ACC112 (cell line): ENCODE data around the gene PHTF2.
"Not testable (repeated sequence)": the region's sequence is repeated elsewhere in the genome, so short reads cannot be mapped to it uniquely, and the experiment has no call there.

Source experiments
- H2AFZ ChIP-seq: fragments of 200-600 bp; sonication (generic); one replicate; pipeline ENCODE4 v1.6.0; 2017; ENCODE audit warnings: antibody characterized with exemption, low read length; ENCODE audit not compliant: unreplicated experiment
- H3K27ac ChIP-seq: fragments of 200-600 bp; sonication (generic); 2 replicates; pipeline ENCODE4 v1.5.1; 2014; ENCODE audit warnings: low read depth, mild to moderate bottlenecking, antibody characterized with exemption, low read length, moderate library complexity
- H3K27me3 ChIP-seq: fragments of 200-600 bp; sonication (generic); 2 replicates; pipeline ENCODE4 v1.6.1; 2014; ENCODE audit warnings: mild to moderate bottlenecking, antibody characterized with exemption, low read length, moderate library complexity, mixed read lengths; ENCODE audit not compliant: insufficient read depth
- H3K36me3 ChIP-seq: fragments of 200-600 bp; sonication (generic); 2 replicates; pipeline ENCODE4 v1.6.1; 2016; ENCODE audit warnings: mild to moderate bottlenecking, antibody characterized with exemption, low read length, moderate library complexity, mixed read lengths; ENCODE audit not compliant: insufficient read depth
- H3K4me1 ChIP-seq: fragments of 200-600 bp; sonication (generic); one replicate; pipeline ENCODE4 v1.6.1; 2016; ENCODE audit warnings: low read length, mixed read lengths; ENCODE audit not compliant: insufficient read depth, unreplicated experiment, control insufficient read depth
- H3K4me3 ChIP-seq: fragments of 200-600 bp; sonication (generic); 2 replicates; pipeline ENCODE4 v1.5.1; 2014; ENCODE audit warnings: mild to moderate bottlenecking, low read depth, low read length
- H3K79me2 ChIP-seq: fragments of 200-600 bp; sonication (generic); one replicate; pipeline ENCODE4 v1.6.0; 2016; ENCODE audit warnings: low read length; ENCODE audit not compliant: control insufficient read depth, unreplicated experiment, insufficient read depth

Gene PHTF2

GRCh38 chr7:77873416-77874327 is 75.1 kb downstream of the PHTF2 start:
- not testable (repeated sequence) for H3K79me2 ChIP-seq, H3K36me3 ChIP-seq, H3K4me3 ChIP-seq, H2AFZ ChIP-seq, H3K27me3 ChIP-seq, H3K4me1 ChIP-seq, H3K27ac ChIP-seq

- no peak overlapping the region for H3K4me3 ChIP-seq
- no peaks in the 10 kb centered on the region for H3K79me2 ChIP-seq
- H3K27ac ChIP-seq: no peak overlapping the region
- H3K36me3 ChIP-seq: no peaks in the 10 kb centered on the region
- H3K27me3 ChIP-seq: no peaks in the 10 kb centered on the region
- no peak overlapping the region for H2AFZ ChIP-seq
- H3K4me1 ChIP-seq: no peaks in the 10 kb centered on the region
Measured at GRCh38 chr7:77877791-77878190, 79.2 kb downstream of the PHTF2 start.

- H3K79me2 ChIP-seq: no peaks in the 10 kb centered on the region
- no peaks in the 10 kb centered on the region for H3K4me1 ChIP-seq
- H3K27ac ChIP-seq: no peak overlapping the region
- H3K27me3 ChIP-seq: no peaks in the 10 kb centered on the region
- H3K36me3 ChIP-seq: no peaks in the 10 kb centered on the region
- H2AFZ ChIP-seq: no peak overlapping the region
- H3K4me3 ChIP-seq: no peak overlapping the region
Measured at GRCh38 chr7:77878500-77878899, 79.9 kb downstream of the PHTF2 start.

- H3K79me2 ChIP-seq: no peaks in the 10 kb centered on the region
- H2AFZ ChIP-seq: no peak overlapping the region
- H3K27me3 ChIP-seq: no peaks in the 10 kb centered on the region
- H3K4me1 ChIP-seq: no peaks in the 10 kb centered on the region
- no peak overlapping the region for H3K4me3 ChIP-seq
- no peak overlapping the region for H3K27ac ChIP-seq
- H3K36me3 ChIP-seq: no peaks in the 10 kb centered on the region
Measured at GRCh38 chr7:77879272-77879671, 80.7 kb downstream of the PHTF2 start.

- H2AFZ ChIP-seq: no peak overlapping the region
- H3K79me2 ChIP-seq: no peaks in the 10 kb centered on the region
- H3K4me3 ChIP-seq: no peak overlapping the region
- no peaks in the 10 kb centered on the region for H3K36me3 ChIP-seq
- H3K27me3 ChIP-seq: no peaks in the 10 kb centered on the region
- no peak overlapping the region for H3K27ac ChIP-seq
- H3K4me1 ChIP-seq: no peaks in the 10 kb centered on the region
Measured at GRCh38 chr7:77881871-77882270, 83.3 kb downstream of the PHTF2 start.

- Histone ChIP-seq H3K36me3 (no peaks in the 10 kb centered on the region), H3K27me3 (no peaks in the 10 kb centered on the region), H3K4me3 (no peak overlapping the region), H3K4me1 (peaks cover 10% of the 10 kb centered on the region), H3K79me2 (no peaks in the 10 kb centered on the region), H3K27ac (no peak overlapping the region), H2AFZ (no peak overlapping the region)
Measured at GRCh38 chr7:77885155-77885554, 86.6 kb downstream of the PHTF2 start.

GRCh38 chr7:77887567-77887966 is 89.0 kb downstream of the PHTF2 start:
- H2AFZ ChIP-seq: no peak overlapping the region
- peak overlapping the region; percentile 54 for H3K27ac ChIP-seq
- H3K4me3 ChIP-seq: no peak overlapping the region
- H3K36me3 ChIP-seq: no peaks in the 10 kb centered on the region
- peaks cover 10% of the 10 kb centered on the region for H3K4me1 ChIP-seq
- H3K27me3 ChIP-seq: no peaks in the 10 kb centered on the region
- H3K79me2 ChIP-seq: no peaks in the 10 kb centered on the region

GRCh38 chr7:77888998-77889397 is 90.4 kb downstream of the PHTF2 start:
- Histone ChIP-seq H3K27ac (no peak overlapping the region), H3K79me2 (no peaks in the 10 kb centered on the region), H2AFZ (no peak overlapping the region), H3K4me1 (peaks cover 10% of the 10 kb centered on the region), H3K27me3 (no peaks in the 10 kb centered on the region), H3K4me3 (no peak overlapping the region), H3K36me3 (no peaks in the 10 kb centered on the region)

GRCh38 chr7:77893813-77894212 is 95.2 kb downstream of the PHTF2 start:
- no peaks in the 10 kb centered on the region for H3K4me1 ChIP-seq
- H3K27me3 ChIP-seq: no peaks in the 10 kb centered on the region
- no peaks in the 10 kb centered on the region for H3K36me3 ChIP-seq
- H3K4me3 ChIP-seq: no peak overlapping the region
- no peak overlapping the region for H2AFZ ChIP-seq
- no peak overlapping the region for H3K27ac ChIP-seq
- no peaks in the 10 kb centered on the region for H3K79me2 ChIP-seq

- no peak overlapping the region for H2AFZ ChIP-seq
- H3K4me3 ChIP-seq: no peak overlapping the region
- H3K79me2 ChIP-seq: no peaks in the 10 kb centered on the region
- no peaks in the 10 kb centered on the region for H3K4me1 ChIP-seq
- no peak overlapping the region for H3K27ac ChIP-seq
- no peaks in the 10 kb centered on the region for H3K27me3 ChIP-seq
- H3K36me3 ChIP-seq: no peaks in the 10 kb centered on the region
Measured at GRCh38 chr7:77894574-77895091, 96.1 kb downstream of the PHTF2 start.

- H3K79me2 ChIP-seq: no peaks in the 10 kb centered on the region
- no peaks in the 10 kb centered on the region for H3K4me1 ChIP-seq
- no peak overlapping the region for H3K27ac ChIP-seq
- no peak overlapping the region for H2AFZ ChIP-seq
- H3K36me3 ChIP-seq: no peaks in the 10 kb centered on the region
- no peak overlapping the region for H3K4me3 ChIP-seq
- no peaks in the 10 kb centered on the region for H3K27me3 ChIP-seq
Measured at GRCh38 chr7:77895905-77896304, 97.3 kb downstream of the PHTF2 start.
